OCI-M1 (cell line): ENCODE results near the gene HMCN1.
"Not testable (repeated sequence)": the region's sequence is repeated elsewhere in the genome, so short reads cannot be mapped to it uniquely, and the experiment has no call there.

Source experiments
- DNase-seq: peaks from one replicate; lab custom pipeline; 2025; lab: John Stamatoyannopoulos, UW

HMCN1 gene

DNA sequence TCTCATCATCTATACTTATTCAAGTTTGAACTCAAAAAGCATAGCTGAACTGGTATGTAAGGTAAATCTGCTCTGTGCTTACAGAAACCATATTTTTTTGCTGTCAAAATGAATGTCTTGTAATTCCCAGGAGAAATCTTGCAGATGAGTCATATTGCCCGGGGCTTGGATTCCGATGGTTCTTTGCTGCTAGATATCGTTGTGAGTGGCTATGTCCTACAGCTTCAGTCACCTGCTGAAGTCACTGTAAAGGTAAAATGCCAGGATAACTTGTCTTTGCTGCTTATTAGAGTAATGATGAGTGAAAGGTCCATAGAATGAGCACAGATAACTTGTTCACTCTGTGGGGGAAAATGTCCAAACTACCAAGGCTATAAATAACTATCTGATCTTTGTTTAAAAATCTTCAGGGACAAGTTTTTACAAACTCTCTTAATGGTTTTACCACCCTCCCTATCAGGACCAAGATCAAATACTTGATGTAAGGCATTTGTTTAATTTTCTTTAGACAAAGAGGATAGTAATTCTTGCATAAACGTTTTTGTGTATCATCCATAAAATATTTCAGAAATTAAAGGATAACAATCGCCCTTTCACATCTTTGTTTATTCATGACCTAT, 418.5 kb downstream of the HMCN1 start:
- no peak for DNase-seq

GRCh38 chr1:186154651-186155050, 420.5 kb downstream of the HMCN1 start:
- DNase-seq: peak; percentile 30

GRCh38 chr1:186155594-186155993, 421.4 kb downstream of the HMCN1 start:
- DNase-seq: peak; percentile 85

DNA sequence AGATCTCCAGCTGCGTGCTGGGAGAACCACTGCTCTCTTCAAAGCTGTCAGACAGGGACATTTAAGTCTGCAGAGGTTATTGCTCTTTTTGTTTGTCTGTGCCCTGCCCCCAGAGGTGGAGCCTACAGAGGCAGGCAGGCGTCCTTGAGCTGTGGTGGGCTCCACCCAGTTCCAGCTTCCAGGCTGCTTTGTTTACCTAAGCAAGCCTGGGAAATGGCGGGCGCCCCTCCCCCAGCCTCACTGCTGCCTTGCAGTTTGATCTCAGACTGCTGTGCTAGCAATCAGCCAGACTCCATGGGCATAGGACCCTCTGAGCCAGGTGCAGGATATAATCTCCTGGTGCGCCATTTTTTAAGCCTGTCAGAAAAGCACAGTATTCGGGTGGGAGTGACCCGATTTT, 428.7 kb downstream of the HMCN1 start:
- not testable (repeated sequence) for DNase-seq

GRCh38 chr1:186164773-186165172, 430.6 kb downstream of the HMCN1 start:
- no peak for DNase-seq

GRCh38 chr1:186165303-186165702, 431.1 kb downstream of the HMCN1 start:
- peak; percentile 35 for DNase-seq

GRCh38 chr1:186167096-186167668, 433.0 kb downstream of the HMCN1 start:
- no peak for DNase-seq

GRCh38 chr1:186175588-186175987, 441.4 kb downstream of the HMCN1 start:
- peak; percentile 65 for DNase-seq

- no peak for DNase-seq
Measured at GRCh38 chr1:186178426-186179043, 444.3 kb downstream of the HMCN1 start.

DNA sequence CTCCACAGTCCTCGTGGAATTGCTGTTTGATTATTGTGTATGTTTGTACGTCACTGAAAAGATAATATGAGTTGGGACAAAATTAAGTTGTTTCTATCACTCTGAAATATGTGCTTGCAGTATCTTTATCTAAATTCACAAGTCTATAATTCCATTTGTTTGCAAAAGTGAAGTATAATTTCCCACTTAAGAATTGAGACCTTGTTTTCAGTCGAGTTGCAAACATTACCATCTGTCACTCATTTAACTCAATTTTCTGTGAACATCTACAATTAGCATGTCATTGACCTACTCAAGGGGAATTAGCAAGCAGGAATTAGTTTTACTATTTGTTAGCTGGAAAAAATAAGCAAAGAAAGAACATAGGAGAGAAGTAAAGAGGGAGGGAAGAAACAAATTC, 445.0 kb downstream of the HMCN1 start:
- no peak for DNase-seq

GRCh38 chr1:186183219-186183618, 449.0 kb downstream of the HMCN1 start:
- DNase-seq: peak; percentile 50

DNA sequence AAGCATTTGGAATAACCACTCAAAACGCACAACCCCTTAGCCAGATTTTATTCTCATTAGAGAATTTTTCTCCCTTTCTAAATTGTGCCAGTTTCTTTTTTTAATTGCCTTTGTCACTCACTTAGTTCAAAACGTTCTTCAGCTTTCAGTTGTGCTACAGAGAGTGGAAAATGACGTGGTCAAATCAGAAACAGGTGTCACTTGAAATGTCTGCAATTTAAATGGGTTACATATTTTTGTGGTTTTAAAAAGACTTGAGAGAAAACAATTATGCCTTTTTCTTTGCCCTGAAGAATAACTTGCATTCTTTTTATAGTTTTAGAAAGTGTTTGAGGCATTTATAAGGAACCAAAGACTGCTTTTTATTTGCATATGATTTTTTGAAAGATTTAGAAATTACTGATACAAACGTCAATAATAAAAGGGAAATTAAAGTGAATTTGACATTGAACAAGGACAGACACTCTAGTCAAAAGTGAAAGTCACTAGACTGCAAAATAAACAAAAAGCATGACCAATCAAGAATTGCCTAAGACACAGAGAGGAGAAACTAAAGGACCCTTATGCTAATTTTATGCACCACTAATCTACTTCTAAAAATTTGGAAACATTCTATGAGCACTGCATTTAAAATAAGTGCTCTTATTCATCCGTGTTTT, 449.9 kb downstream of the HMCN1 start:
- DNase-seq: peak; percentile 83

DNA sequence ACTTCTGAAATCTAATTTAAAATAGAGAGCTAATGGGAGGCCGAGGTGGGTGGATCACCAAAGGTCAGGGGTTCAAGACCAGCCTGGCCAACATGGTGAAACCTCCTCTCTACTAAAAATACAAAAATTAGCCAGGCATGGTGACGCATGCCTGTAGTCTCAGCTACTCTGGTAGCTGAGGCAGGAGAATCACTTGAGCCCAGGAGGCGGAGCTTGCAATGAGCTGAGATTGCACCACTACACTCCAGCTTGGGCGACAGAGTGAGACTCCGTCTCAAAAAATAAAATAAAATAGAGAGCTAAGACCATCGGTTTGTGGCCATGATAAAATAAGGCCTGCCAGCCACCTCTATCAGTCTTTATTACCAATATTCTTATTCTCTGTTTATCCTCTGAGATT, 452.1 kb downstream of the HMCN1 start:
- not testable (repeated sequence) for DNase-seq

- no peak for DNase-seq
Measured at GRCh38 chr1:186187601-186188000, 453.4 kb downstream of the HMCN1 start.

GRCh38 chr1:186188004-186188539, 453.9 kb downstream of the HMCN1 start:
- DNase-seq: no peak

- no peak for DNase-seq
Measured at GRCh38 chr1:186188736-186189135, 454.5 kb downstream of the HMCN1 start.

DNA sequence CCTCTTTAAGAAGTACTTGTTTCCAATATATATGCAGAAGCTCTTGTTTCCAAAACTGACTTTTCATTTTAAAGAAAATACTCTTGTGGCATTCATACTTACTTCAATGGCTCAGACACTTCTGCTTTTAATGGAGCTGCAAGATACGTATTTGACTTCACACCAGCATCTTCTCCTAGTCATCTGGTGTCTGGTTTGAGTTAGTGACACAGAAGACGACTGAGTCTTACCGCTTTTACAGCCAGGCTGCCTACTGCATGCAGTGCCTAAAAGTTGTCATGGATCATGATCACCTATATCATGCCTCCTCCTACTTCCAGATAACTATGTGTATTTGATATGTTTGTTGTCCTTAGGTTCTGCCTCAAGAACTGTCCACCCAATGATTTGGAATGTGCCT, 455.0 kb downstream of the HMCN1 start:
- no peak for DNase-seq

DNA sequence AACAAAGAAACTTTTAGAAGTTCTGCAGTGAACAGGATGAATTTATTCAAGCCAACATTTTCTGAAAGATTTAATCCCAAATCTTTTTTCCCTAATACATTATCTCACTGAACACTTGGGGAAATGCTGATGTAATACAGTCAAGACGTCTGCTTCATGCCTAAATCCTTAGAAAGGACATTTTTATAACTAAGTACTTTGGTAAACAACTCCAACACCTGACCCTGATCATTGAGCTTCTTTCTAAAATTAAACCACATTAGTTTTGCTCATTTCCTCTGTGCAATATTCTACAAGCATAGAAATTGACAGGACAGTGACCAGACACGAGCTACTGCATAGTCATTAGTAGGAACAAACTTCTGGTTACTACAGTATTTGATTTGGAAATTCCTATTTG, 457.3 kb downstream of the HMCN1 start:
- no peak for DNase-seq

- no peak for DNase-seq
Measured at GRCh38 chr1:186193224-186193623, 459.0 kb downstream of the HMCN1 start.

DNA sequence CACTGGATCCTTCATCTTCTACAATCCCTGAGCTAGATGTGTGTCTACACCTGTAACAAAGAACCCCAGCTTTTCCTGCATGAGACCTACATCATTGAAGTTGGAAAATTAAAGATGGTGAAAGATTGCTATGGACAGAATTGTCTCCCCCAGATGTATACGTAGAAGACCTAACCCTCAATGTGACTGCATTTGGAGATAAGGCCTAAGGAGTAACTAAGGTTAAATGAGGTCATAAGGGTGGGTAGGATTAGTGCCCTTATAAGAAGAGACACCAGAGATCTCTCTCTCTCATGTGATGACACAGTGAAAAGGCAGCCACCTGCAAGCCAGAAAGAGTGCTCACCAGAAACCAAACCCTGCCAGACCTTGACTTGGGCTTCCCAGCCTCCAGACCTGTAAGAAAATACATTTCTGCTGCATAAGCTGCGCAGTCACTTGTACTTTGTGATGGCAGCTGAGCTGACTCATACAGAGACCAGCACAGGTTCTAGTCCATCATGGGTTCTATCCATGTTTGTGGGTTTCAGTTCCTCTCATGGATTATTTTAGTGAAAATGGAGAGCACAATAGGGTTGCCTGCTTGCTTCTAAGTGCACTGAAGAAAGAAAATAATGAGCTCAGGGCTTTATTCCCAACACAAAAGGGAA, 460.0 kb downstream of the HMCN1 start:
- peak; percentile 76 for DNase-seq

DNA sequence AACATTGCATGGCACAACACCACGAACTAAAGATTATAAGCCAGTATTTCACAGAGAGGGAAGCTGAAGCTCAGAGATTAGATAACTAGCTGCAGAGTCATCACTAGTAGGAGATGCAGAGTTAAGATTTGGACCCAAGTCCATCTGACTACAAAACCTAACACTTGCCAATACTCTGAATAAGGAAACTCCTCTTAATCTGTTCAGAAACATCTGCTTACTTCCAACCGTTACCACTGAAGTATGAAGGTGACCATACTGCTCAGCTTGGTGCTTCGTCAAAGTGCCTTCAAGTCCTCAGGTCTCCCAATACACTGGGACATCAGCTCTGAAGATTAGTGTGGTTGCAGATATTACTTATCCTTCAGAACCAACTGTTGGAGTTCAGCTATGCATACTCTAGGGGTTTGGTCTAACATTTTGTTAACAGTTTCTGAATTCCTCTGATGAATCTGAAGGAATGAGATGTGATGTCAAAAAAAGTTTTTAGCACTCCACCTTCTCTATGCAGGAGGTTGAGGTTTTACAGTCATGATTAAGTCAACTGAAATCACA, 461.3 kb downstream of the HMCN1 start:
- peak; percentile 99 for DNase-seq

DNA sequence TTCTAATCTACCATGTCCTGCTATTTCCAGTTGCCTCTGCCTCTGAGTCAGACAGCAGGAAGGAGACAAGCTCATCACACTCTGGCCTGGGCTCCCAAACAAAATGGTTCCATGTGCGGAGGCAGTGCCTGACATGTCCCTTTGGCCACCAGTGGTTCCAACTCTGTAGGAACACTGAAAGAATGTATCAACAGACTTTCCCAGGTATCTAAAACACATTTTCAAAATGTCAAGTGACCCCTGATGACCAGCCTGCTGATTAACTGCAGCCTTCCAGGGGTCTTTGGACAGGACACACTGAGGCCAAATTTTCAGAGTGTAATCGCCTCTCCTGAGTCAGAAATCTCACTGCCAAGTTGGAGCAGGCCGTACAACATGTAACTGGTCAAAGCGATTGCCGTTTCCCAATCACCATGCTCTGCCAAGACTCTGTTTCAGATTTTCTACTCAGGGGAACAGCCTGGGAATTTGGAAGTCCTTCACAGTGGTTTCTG, 468.1 kb downstream of the HMCN1 start:
- DNase-seq: no peak
